Activated T-helper 17 cell treated with anti-CD3 and anti-CD28 coated beads, Interleukin-2, amount 50 U/mL, for 72 hours (primary cell): ENCODE measurements around the gene USP31. TPM values are rescaled to one million over a fixed set of nuclear protein-coding genes. Genes with fewer than 3 reads are reported as not detected.

ENCODE experiments used
- ATAC-seq: fragments of 150-1000 bp; cut with Tn5 transposase; replicated peaks from 2 replicates; pipeline ENCODE4 v1.10.0; 2021; ENCODE audit warnings: mild to moderate bottlenecking, moderate library complexity
- H3K27ac Mint-ChIP-seq: one replicate; pipeline ENCODE4 v1.8.0; 2022; ENCODE audit warnings: mixed read lengths
- H3K27me3 Mint-ChIP-seq: one replicate; pipeline ENCODE4 v1.8.0; 2022; ENCODE audit warnings: mixed read lengths
- H3K36me3 Mint-ChIP-seq: one replicate; pipeline ENCODE4 v1.8.0; 2022; ENCODE audit warnings: low read depth, mild to moderate bottlenecking, mixed read lengths
- H3K4me1 Mint-ChIP-seq: one replicate; pipeline ENCODE4 v1.8.0; 2022; ENCODE audit warnings: mixed read lengths
- H3K4me3 Mint-ChIP-seq: one replicate; pipeline ENCODE4 v1.8.0; 2022; ENCODE audit warnings: mild to moderate bottlenecking, mixed read lengths
- H3K9me3 Mint-ChIP-seq: one replicate; pipeline ENCODE4 v1.8.0; 2022; ENCODE audit warnings: mixed read lengths
- total RNA-seq, 2 donors: library from RNA; stranded (reverse); gene quantifications; one replicate each; pipeline ENCODE4 v1.2.3, GENCODE V29; 2022

USP31 gene
- total RNA-seq, 2 donors from 2014 or later: 4.8 to 7.6 TPM

DNA sequence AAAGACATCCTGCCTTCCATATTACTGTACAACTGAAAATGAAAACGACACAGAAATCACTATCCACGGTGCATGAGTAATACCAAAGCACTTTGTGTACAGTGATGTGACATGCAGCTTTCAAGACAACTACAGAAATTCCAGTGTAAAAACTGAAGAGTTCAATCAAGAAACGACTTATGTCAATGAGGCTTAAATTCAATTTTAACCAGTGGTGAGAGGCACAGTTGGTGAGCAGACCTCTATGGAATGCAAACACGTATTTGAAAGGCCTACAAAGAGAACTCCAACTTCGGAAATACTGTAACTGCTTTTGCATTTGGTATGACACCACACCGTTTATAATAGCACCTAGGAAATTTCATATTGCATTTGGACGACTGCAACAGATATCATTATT, 87.6 kb downstream of the USP31 start:
- H3K27ac Mint-ChIP-seq: no peak overlapping the region
- H3K36me3 Mint-ChIP-seq: no peaks in the 10 kb centered on the region
- H3K4me3 Mint-ChIP-seq: no peak overlapping the region
- peaks cover 15% of the 10 kb centered on the region for H3K27me3 Mint-ChIP-seq
- no peaks in the 10 kb centered on the region for H3K4me1 Mint-ChIP-seq
- H3K9me3 Mint-ChIP-seq: no peaks in the 10 kb centered on the region
- no peak for ATAC-seq

GRCh38 chr16:23060458-23061320, 88.6 kb downstream of the USP31 start:
- no peaks in the 10 kb centered on the region for H3K9me3 Mint-ChIP-seq
- H3K36me3 Mint-ChIP-seq: no peaks in the 10 kb centered on the region
- no peak overlapping the region for H3K4me3 Mint-ChIP-seq

DNA sequence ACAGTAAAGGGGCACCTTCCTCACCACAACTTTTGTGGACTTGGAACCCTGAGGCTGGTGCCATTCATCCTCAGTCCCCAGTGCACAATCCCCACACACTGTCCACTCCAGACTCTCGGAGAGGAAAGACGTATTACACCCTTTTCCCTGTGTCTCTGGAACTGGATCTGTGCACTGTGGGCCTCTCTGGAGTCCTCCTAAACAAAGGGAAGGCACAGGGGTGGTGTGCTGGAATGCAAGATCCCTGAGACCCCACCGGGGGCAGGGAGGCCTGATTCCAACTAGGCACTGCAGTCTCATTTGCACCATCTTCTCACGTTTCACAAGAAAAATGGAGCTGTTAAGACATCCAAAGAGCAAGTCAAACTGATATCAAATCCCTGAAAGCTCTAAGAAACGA, 89.8 kb downstream of the USP31 start:
- no peak for ATAC-seq
- no peak overlapping the region for H3K4me3 Mint-ChIP-seq
- H3K27me3 Mint-ChIP-seq: peaks cover 20% of the 10 kb centered on the region
- H3K27ac Mint-ChIP-seq: no peak overlapping the region
- no peaks in the 10 kb centered on the region for H3K4me1 Mint-ChIP-seq
- H3K9me3 Mint-ChIP-seq: no peaks in the 10 kb centered on the region
- H3K36me3 Mint-ChIP-seq: no peaks in the 10 kb centered on the region

More at GRCh38 chr16:23060458-23061320, 88.6 kb downstream of the USP31 start:
- Mint-ChIP-seq H3K4me1 (no peaks in the 10 kb centered on the region), H3K27me3 (peaks cover 17% of the 10 kb centered on the region), H3K27ac (no peak overlapping the region)
- ATAC-seq: peak; percentile 67

DNA sequence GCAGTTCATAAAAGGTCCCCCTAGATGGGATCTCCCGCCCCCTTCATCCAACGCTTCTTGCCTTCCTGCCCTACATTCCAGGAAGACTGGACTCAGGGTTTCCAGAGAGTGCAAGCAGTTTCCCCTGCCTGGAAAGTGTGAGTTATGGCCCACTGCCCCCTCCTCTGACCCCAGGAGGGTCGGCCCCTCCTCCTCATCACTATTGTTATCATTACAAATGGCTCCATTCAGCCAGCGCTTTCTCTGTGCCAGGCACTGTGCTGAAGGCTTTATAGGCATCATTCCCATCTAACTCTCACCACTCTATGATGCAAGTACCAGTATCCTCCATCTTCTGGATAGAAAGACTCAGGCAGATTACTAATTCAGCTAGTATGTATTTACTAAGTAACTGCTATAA, 90.7 kb downstream of the USP31 start:
- ATAC-seq: no peak
- Mint-ChIP-seq H3K27ac (no peak overlapping the region), H3K27me3 (peaks cover 20% of the 10 kb centered on the region), H3K4me1 (no peaks in the 10 kb centered on the region), H3K4me3 (no peak overlapping the region), H3K9me3 (no peaks in the 10 kb centered on the region), H3K36me3 (no peaks in the 10 kb centered on the region)

DNA sequence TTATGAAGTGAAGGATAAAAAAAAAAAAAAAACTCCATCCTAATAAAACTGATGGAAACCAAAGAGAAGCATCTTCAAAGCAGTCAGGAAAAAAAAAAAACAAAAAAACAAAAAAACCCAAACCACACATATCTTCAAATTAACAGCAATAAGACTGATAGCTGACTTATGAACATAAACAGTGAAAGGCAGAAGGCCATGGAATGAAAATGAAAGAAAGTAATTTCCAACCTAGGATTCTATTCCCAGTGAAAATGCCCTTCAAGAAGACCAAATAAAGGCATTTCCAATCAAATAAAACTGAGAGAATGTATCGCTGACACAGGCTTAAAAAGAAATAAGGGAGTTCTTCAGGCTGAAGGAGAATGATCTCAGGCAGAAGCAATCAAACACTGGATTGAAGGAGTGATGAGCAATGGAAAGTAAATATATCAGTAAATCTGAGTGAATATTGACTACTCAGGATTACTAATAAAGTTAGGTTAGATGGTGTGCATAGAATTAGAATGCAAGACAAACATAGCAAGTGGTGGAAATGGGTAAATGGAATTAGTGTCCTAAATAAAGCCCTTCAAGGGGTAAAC, 92.1 kb downstream of the USP31 start:
- Mint-ChIP-seq H3K9me3 (no peaks in the 10 kb centered on the region), H3K36me3 (no peaks in the 10 kb centered on the region), H3K27me3 (peaks cover 25% of the 10 kb centered on the region), H3K27ac (no peak overlapping the region), H3K4me3 (no peak overlapping the region), H3K4me1 (no peaks in the 10 kb centered on the region)
- ATAC-seq: no peak

DNA sequence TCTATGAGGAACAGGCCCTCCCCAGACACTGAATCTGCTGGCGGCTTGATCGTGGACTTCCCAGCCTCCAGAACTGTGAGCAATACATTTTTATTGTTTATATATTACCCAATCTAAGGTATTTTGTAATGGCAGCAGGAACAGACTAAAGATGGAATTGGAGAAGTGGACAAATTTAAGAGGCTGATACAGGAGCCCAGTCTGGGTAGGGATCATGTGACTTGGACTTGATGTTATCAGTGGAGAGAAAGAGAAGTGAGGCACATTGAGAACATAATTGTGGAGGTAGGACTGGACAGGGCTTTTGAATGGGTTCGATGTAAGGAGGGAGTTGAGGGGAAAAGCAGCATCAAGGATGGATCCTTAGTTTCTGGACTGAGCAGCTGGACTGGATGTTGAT, 93.8 kb downstream of the USP31 start:
- Mint-ChIP-seq H3K27ac (no peak overlapping the region), H3K4me1 (no peaks in the 10 kb centered on the region), H3K9me3 (no peaks in the 10 kb centered on the region), H3K4me3 (no peak overlapping the region), H3K27me3 (peaks cover 25% of the 10 kb centered on the region), H3K36me3 (no peaks in the 10 kb centered on the region)
- no peak for ATAC-seq

GRCh38 chr16:23052908-23053580, 96.2 kb downstream of the USP31 start:
- H3K27ac Mint-ChIP-seq: no peak overlapping the region
- peaks cover 28% of the 10 kb centered on the region for H3K27me3 Mint-ChIP-seq
- no peak overlapping the region for H3K4me3 Mint-ChIP-seq
- H3K9me3 Mint-ChIP-seq: no peaks in the 10 kb centered on the region
- no peaks in the 10 kb centered on the region for H3K36me3 Mint-ChIP-seq
- no peaks in the 10 kb centered on the region for H3K4me1 Mint-ChIP-seq
- no peak for ATAC-seq

GRCh38 chr16:23052221-23052620, 97.0 kb downstream of the USP31 start:
- no peak for ATAC-seq
- Mint-ChIP-seq H3K9me3 (no peaks in the 10 kb centered on the region), H3K4me1 (no peaks in the 10 kb centered on the region), H3K36me3 (no peaks in the 10 kb centered on the region), H3K4me3 (no peak overlapping the region), H3K27ac (no peak overlapping the region), H3K27me3 (peaks cover 34% of the 10 kb centered on the region)

DNA sequence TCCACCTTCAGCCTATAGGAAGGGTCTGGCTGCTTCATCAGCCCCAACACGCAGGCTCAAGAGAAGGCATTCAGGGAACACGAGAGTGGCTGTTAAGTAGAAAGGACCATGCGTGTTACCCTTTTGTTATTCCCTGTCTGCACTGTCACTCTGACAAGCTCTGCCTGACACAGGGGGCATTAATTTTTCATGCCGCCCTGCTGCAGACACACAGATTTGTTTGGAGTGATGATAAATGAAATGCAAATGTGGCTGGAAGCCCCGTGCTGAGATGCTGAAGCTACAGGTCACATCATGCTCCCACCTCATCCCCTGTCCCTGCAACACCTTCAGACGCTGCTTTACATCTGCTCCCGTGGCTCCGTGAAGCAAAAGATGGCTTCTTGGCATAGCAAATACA, 97.7 kb downstream of the USP31 start:
- no peak overlapping the region for H3K27ac Mint-ChIP-seq

DNA sequence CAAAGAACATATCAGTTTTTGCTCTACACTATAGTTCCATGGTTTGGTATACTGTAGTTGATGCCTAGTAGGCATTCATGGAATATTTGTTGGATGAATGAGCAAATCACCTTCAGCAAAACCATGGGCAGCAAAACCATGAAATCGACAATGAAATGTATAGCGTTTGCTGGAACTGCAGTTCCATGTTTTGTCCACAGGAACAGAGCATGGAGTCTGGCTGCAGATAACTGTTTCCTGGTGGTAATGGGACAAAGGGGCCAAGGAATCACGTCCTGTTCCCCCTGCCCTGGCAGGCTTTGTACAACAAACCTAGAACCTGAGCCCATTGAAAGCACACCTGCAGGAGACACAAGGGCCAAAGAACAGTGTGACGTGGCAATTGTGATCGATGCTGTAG, 101.1 kb downstream of the USP31 start:
- H3K4me3 Mint-ChIP-seq: no peak overlapping the region

More for the DNA sequence above, 97.7 kb downstream of the USP31 start:
- H3K4me3 Mint-ChIP-seq: no peak overlapping the region
- H3K4me1 Mint-ChIP-seq: no peaks in the 10 kb centered on the region
- H3K36me3 Mint-ChIP-seq: no peaks in the 10 kb centered on the region
- H3K27me3 Mint-ChIP-seq: peaks cover 33% of the 10 kb centered on the region
- ATAC-seq: no peak
- H3K9me3 Mint-ChIP-seq: no peaks in the 10 kb centered on the region

GRCh38 chr16:23045025-23045424, 104.2 kb downstream of the USP31 start:
- H3K4me3 Mint-ChIP-seq: no peak overlapping the region
- no peaks in the 10 kb centered on the region for H3K4me1 Mint-ChIP-seq
- H3K36me3 Mint-ChIP-seq: no peaks in the 10 kb centered on the region
- no peak overlapping the region for H3K27ac Mint-ChIP-seq
- ATAC-seq: no peak
- peaks cover 42% of the 10 kb centered on the region for H3K27me3 Mint-ChIP-seq
- peaks cover 12% of the 10 kb centered on the region for H3K9me3 Mint-ChIP-seq

More for the DNA sequence above, 101.1 kb downstream of the USP31 start:
- Mint-ChIP-seq H3K27me3 (peaks cover 41% of the 10 kb centered on the region), H3K9me3 (peaks cover 12% of the 10 kb centered on the region), H3K4me1 (no peaks in the 10 kb centered on the region), H3K36me3 (no peaks in the 10 kb centered on the region), H3K27ac (no peak overlapping the region)
- no peak for ATAC-seq

- H3K4me3 Mint-ChIP-seq: no peak overlapping the region
- H3K27ac Mint-ChIP-seq: no peak overlapping the region
- H3K4me1 Mint-ChIP-seq: no peaks in the 10 kb centered on the region
- peaks cover 12% of the 10 kb centered on the region for H3K9me3 Mint-ChIP-seq
- H3K36me3 Mint-ChIP-seq: no peaks in the 10 kb centered on the region
- no peak for ATAC-seq
- peaks cover 21% of the 10 kb centered on the region for H3K27me3 Mint-ChIP-seq
These were observed 109.0 kb downstream of the USP31 start for GRCh38 chr16:23040246-23040645.

GRCh38 chr16:23039118-23039517, 110.1 kb downstream of the USP31 start:
- peaks cover 10% of the 10 kb centered on the region for H3K27me3 Mint-ChIP-seq
- H3K9me3 Mint-ChIP-seq: peaks cover 2% of the 10 kb centered on the region
- no peak overlapping the region for H3K4me3 Mint-ChIP-seq
- ATAC-seq: no peak
- no peak overlapping the region for H3K27ac Mint-ChIP-seq
- H3K4me1 Mint-ChIP-seq: no peaks in the 10 kb centered on the region
- H3K36me3 Mint-ChIP-seq: no peaks in the 10 kb centered on the region

DNA sequence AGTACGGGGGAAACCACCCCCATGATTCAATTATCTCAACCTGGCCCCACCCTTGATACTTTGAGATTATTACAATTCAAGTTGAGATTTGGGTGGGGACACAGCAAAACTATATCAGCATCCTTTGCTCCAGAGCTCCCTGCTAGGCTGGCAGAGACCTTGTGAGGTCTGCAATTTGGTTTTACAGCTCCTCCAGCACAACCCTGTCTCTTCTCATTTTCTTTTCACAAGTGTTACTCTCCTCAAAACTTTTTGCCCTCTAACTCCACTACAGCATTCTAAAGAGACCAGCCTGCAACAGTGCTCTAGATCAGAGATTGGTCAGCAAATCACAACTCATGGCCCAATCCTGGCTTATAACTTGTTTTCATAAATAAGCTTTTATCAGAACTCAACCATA, 114.0 kb downstream of the USP31 start:
- peaks cover 4% of the 10 kb centered on the region for H3K9me3 Mint-ChIP-seq
- no peaks in the 10 kb centered on the region for H3K36me3 Mint-ChIP-seq
- no peak overlapping the region for H3K27ac Mint-ChIP-seq
- H3K4me3 Mint-ChIP-seq: no peak overlapping the region
- H3K4me1 Mint-ChIP-seq: no peaks in the 10 kb centered on the region
- no peak for ATAC-seq
- H3K27me3 Mint-ChIP-seq: peaks cover 17% of the 10 kb centered on the region
